ENCODE results near the gene ARSB. TPM values are rescaled to one million over a fixed set of nuclear protein-coding genes. Genes with fewer than 3 reads are reported as not detected.

The ARSB gene
- total RNA-seq, 4 donors from 2014 or later, result 1.2 to 8.8 (median 7.1) TPM

GRCh38 chr5:78803941-78804340, 181.2 kb downstream of the ARSB start:
- Histone ChIP-seq H3K27me3 (no peaks in the 10 kb centered on the region), H3K27ac (peak overlapping the region in 1 of 4 donors; percentile 6), H3K36me3 (no peaks in the 10 kb centered on the region), H3K9me3 (peaks cover 0 to 10% (median 0%) of the 10 kb centered on the region in 3 donors), H3K4me3 (no peak overlapping the region), H3K4me1 (peaks cover 0 to 6% (median 3%) of the 10 kb centered on the region in 3 donors)
- DNase-seq, result no peak
- TF ChIP-seq POLR2A (IDR thresholded peaks at IDR 0.05) (no peak), CTCF (IDR thresholded peaks at IDR 0.05) (no peak)
- 79 to 94% methylated on average over 1 to 2 of the region's 2 CpGs for WGBS, 2 donors
- intact Hi-C loops (cut with DNase I), result no loop called here

GRCh38 chr5:78803353-78803752, 181.8 kb downstream of the ARSB start:
- intact Hi-C loops (cut with DNase I), result no loop called here
- H3K27ac ChIP-seq, result peak overlapping the region in 1 of 4 donors; percentile 6
- H3K4me1 ChIP-seq, result peaks cover 0 to 6% (median 3%) of the 10 kb centered on the region in 3 donors
- no peak overlapping the region for H3K4me3 ChIP-seq
- TF ChIP-seq POLR2A (IDR thresholded peaks at IDR 0.05) (no peak), CTCF (IDR thresholded peaks at IDR 0.05) (no peak)
- no peaks in the 10 kb centered on the region for H3K27me3 ChIP-seq
- DNase-seq, result no peak
- peaks cover 0 to 10% (median 0%) of the 10 kb centered on the region in 3 donors for H3K9me3 ChIP-seq
- WGBS, 2 donors, result 56 to 71% methylated on average over 3 to 4 of the region's 6 CpGs
- H3K36me3 ChIP-seq, result no peaks in the 10 kb centered on the region

GRCh38 chr5:78801413-78801812, 183.7 kb downstream of the ARSB start:
- Histone ChIP-seq H3K27me3 (no peaks in the 10 kb centered on the region), H3K4me3 (no peak overlapping the region), H3K36me3 (no peaks in the 10 kb centered on the region), H3K9me3 (peaks cover 0 to 10% (median 0%) of the 10 kb centered on the region in 3 donors), H3K4me1 (peaks cover 0 to 6% (median 3%) of the 10 kb centered on the region in 3 donors), H3K27ac (no peak overlapping the region)
- intact Hi-C loops (cut with DNase I), result no loop called here
- TF ChIP-seq CTCF (IDR thresholded peaks at IDR 0.05) (no peak), POLR2A (IDR thresholded peaks at IDR 0.05) (no peak)
- no peak for DNase-seq
- 90 to 93% methylated on average over 5 to 7 of the region's 8 CpGs for WGBS, 2 donors

GRCh38 chr5:78799266-78800017, 185.7 kb downstream of the ARSB start:
- Histone ChIP-seq H3K4me3 (no peak overlapping the region), H3K36me3 (no peaks in the 10 kb centered on the region), H3K4me1 (peaks cover 0 to 6% (median 3%) of the 10 kb centered on the region in 3 donors), H3K27ac (no peak overlapping the region), H3K9me3 (peaks cover 0 to 10% (median 0%) of the 10 kb centered on the region in 3 donors), H3K27me3 (no peaks in the 10 kb centered on the region)
- WGBS, 2 donors, result 79 to 84% methylated on average over 6 of the region's 6 CpGs
- no peak for DNase-seq
- intact Hi-C loops (cut with DNase I), result no loop called here
- TF ChIP-seq CTCF (IDR thresholded peaks at IDR 0.05) (no peak), POLR2A (IDR thresholded peaks at IDR 0.05) (no peak)

GRCh38 chr5:78798673-78799029, 186.5 kb downstream of the ARSB start:
- H3K9me3 ChIP-seq, result peaks cover 0 to 10% (median 0%) of the 10 kb centered on the region in 3 donors
- intact Hi-C loops (cut with DNase I), result no loop called here
- 92 to 94% methylated on average over 2 of the region's 3 CpGs for WGBS, 2 donors
- H3K36me3 ChIP-seq, result no peaks in the 10 kb centered on the region
- no peak overlapping the region for H3K27ac ChIP-seq
- no peak for TF ChIP-seq POLR2A (IDR thresholded peaks at IDR 0.05)
- TF ChIP-seq CTCF (IDR thresholded peaks at IDR 0.05), result no peak
- DNase-seq, result no peak
- H3K4me3 ChIP-seq, result no peak overlapping the region
- no peaks in the 10 kb centered on the region for H3K27me3 ChIP-seq
- peaks cover 0 to 3% (median under 1%) of the 10 kb centered on the region in 3 donors for H3K4me1 ChIP-seq
